ENCODE measurements around the gene CARD11.

DNA sequence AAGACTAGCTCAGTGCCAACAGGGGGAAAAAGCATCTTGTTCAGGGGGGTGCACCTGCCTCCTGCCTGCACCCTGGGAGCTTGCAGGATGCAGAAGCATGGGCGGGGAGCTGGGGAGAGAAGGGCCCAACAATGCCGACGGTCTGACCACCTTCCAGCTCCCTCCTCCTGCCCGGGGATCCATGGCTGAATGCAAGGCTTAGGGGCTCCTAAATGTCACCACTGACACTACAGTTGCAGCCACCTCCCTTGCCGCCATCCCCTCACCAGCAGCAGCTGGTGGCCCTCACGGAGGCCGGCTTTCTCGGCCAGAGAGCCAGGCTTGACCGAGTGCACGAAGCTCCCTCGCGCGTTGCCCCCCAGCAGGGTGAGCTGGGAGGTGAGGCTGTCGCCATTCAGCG is 120.8 kb downstream of the CARD11 start:
- no peak for TF ChIP-seq POLR2A (IDR thresholded peaks at IDR 0.05)
- TF ChIP-seq, protein P1, sequence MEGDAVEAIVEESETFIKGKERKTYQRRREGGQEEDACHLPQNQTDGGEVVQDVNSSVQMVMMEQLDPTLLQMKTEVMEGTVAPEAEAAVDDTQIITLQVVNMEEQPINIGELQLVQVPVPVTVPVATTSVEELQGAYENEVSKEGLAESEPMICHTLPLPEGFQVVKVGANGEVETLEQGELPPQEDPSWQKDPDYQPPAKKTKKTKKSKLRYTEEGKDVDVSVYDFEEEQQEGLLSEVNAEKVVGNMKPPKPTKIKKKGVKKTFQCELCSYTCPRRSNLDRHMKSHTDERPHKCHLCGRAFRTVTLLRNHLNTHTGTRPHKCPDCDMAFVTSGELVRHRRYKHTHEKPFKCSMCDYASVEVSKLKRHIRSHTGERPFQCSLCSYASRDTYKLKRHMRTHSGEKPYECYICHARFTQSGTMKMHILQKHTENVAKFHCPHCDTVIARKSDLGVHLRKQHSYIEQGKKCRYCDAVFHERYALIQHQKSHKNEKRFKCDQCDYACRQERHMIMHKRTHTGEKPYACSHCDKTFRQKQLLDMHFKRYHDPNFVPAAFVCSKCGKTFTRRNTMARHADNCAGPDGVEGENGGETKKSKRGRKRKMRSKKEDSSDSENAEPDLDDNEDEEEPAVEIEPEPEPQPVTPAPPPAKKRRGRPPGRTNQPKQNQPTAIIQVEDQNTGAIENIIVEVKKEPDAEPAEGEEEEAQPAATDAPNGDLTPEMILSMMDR (IDR thresholded peaks at IDR 0.05), result no peak

Measured in testis (tissue), 2 donors.